HEK293 (cell line): ENCODE measurements around the gene JAM3.

ENCODE experiments used
- CTCF ChIA-PET: fragments of 350-600 bp; formaldehyde crosslinking; extraction: SDS; loops from one replicate; lab custom pipeline; 2021; ENCODE audit warnings: antibody characterized with exemption; lab: Yijun Ruan, JAX
- POLR2A ChIA-PET: fragments of 300-600 bp; formaldehyde crosslinking; extraction: SDS; loops from one replicate; lab custom pipeline; 2020; ENCODE audit warnings: antibody characterized with exemption, inconsistent platforms; lab: Yijun Ruan, JAX
- H3K27ac ChIP-seq: fragments of 200-500 bp; sonication (Bioruptor generic); 2 replicates; pipeline ENCODE4 v1.5.1; 2014; ENCODE audit warnings: low read depth, low read length, control low read depth, inconsistent platforms; ENCODE audit errors: extremely low read depth
- H3K36me3 ChIP-seq, 2 experiments: fragments of 200-500 bp in 1 of 2; sonication (Bioruptor generic) in 1 of 2; 1 replicate in 1 of 2; 2 replicates in 1 of 2; pipeline ENCODE4 v1.5.1; 2014 to 2017; ENCODE audit warnings: inconsistent platforms in 2 of 2, low read length in 2 of 2; ENCODE audit not compliant: control insufficient read depth in 2 of 2, insufficient read depth in 1 of 2
- H3K4me1 ChIP-seq: fragments of 200-500 bp; sonication (Bioruptor generic); 2 replicates; pipeline ENCODE4 v1.5.1; 2014; ENCODE audit warnings: mild to moderate bottlenecking, low read length, inconsistent platforms; ENCODE audit not compliant: control insufficient read depth, insufficient read depth
- H3K4me3 ChIP-seq: 2 replicates; pipeline ENCODE4 v1.5.1; 2011; ENCODE audit warnings: low read depth, mild to moderate bottlenecking, control low read depth, low read length, moderate library complexity
- H3K9me3 ChIP-seq: fragments of 200-500 bp; sonication (Bioruptor generic); 2 replicates; pipeline ENCODE4 v1.5.1; 2014; ENCODE audit warnings: low read depth, low read length, inconsistent platforms; ENCODE audit not compliant: control insufficient read depth, insufficient read depth
- FEZF1 ChIP-seq: fragments of 450-650 bp; formaldehyde crosslinking; IDR thresholded peaks from 2 replicates; pipeline ENCODE4 v1.5.1; 2016; ENCODE audit warnings: missing biosample characterization, missing genetic modification characterization
- HOXA7 ChIP-seq: sonication (generic); formaldehyde crosslinking; IDR thresholded peaks from 2 replicates; pipeline ENCODE4 v1.8.1; 2022; ENCODE audit warnings: missing genetic modification reagents, borderline replicate concordance
- KLF1 ChIP-seq: fragments of 450-650 bp; formaldehyde crosslinking; IDR thresholded peaks from 2 replicates; pipeline ENCODE4 v1.5.1; 2016; ENCODE audit warnings: missing biosample characterization, missing genetic modification characterization
- SCRT1 ChIP-seq: fragments of 450-650 bp; formaldehyde crosslinking; IDR thresholded peaks from 2 replicates; pipeline ENCODE4 v1.5.1; 2016; ENCODE audit warnings: missing biosample characterization, missing genetic modification characterization, borderline replicate concordance
- ZBTB8A ChIP-seq: fragments of 450-650 bp; formaldehyde crosslinking; IDR thresholded peaks from 2 replicates; pipeline ENCODE4 v1.5.1; 2016; ENCODE audit warnings: missing biosample characterization, missing genetic modification characterization
- ZNF132 ChIP-seq: fragments of 450-650 bp; formaldehyde crosslinking; IDR thresholded peaks from 2 replicates; pipeline ENCODE4 v1.5.1; 2017; ENCODE audit warnings: missing biosample characterization, missing genetic modification characterization, borderline replicate concordance
- ZNF157 ChIP-seq: fragments of 450-650 bp; formaldehyde crosslinking; IDR thresholded peaks from 2 replicates; pipeline ENCODE4 v1.5.1; 2016; ENCODE audit warnings: missing biosample characterization, missing genetic modification characterization
- ZNF16 ChIP-seq: fragments of 450-650 bp; formaldehyde crosslinking; IDR thresholded peaks from 2 replicates; pipeline ENCODE4 v1.5.1; 2016; ENCODE audit warnings: low read depth, missing biosample characterization, missing genetic modification characterization
- ZNF19 ChIP-seq: fragments of 450-650 bp; formaldehyde crosslinking; IDR thresholded peaks from 2 replicates; pipeline ENCODE4; 2016; ENCODE audit warnings: missing biosample characterization, missing genetic modification characterization, low read depth
- ZNF214 ChIP-seq: fragments of 450-650 bp; formaldehyde crosslinking; IDR thresholded peaks from 2 replicates; pipeline ENCODE4 v1.5.1; 2017; ENCODE audit warnings: missing biosample characterization, mild to moderate bottlenecking, missing genetic modification characterization, borderline replicate concordance
- ZNF24 ChIP-seq: fragments of 450-650 bp; formaldehyde crosslinking; IDR thresholded peaks from 2 replicates; pipeline ENCODE4 v1.5.1; 2016; ENCODE audit warnings: missing biosample characterization, missing genetic modification characterization
- ZNF366 ChIP-seq: fragments of 450-650 bp; formaldehyde crosslinking; conservative IDR thresholded peaks from 2 replicates; pipeline ENCODE4 v1.5.1; 2016; ENCODE audit warnings: missing biosample characterization, missing genetic modification characterization
- ZNF426 ChIP-seq: fragments of 450-650 bp; formaldehyde crosslinking; IDR thresholded peaks from 2 replicates; pipeline ENCODE4 v1.5.1; 2017; ENCODE audit warnings: missing biosample characterization, missing genetic modification characterization, mild to moderate bottlenecking, inconsistent platforms, moderate library complexity
- ZNF521 ChIP-seq: fragments of 450-650 bp; formaldehyde crosslinking; IDR thresholded peaks from 2 replicates; pipeline ENCODE4 v1.5.1; 2017; ENCODE audit warnings: missing biosample characterization, mild to moderate bottlenecking, missing genetic modification characterization
- ZNF529 ChIP-seq: fragments of 450-650 bp; formaldehyde crosslinking; IDR thresholded peaks from 2 replicates; pipeline ENCODE4 v1.5.1; 2017; ENCODE audit warnings: missing genetic modification characterization, missing biosample characterization; ENCODE audit not compliant: insufficient replicate concordance
- ZNF571 ChIP-seq: fragments of 450-650 bp; formaldehyde crosslinking; IDR thresholded peaks from 2 replicates; pipeline ENCODE4 v1.5.0; 2017; ENCODE audit warnings: missing biosample characterization, missing genetic modification characterization
- ZNF600 ChIP-seq: fragments of 450-650 bp; formaldehyde crosslinking; IDR thresholded peaks from 2 replicates; pipeline ENCODE4 v1.5.1; 2016; ENCODE audit warnings: missing biosample characterization, missing genetic modification characterization
- ZNF626 ChIP-seq: fragments of 450-650 bp; sonication (Bioruptor Pico); formaldehyde crosslinking; IDR thresholded peaks from 2 replicates; pipeline ENCODE4 v1.5.1; 2018; ENCODE audit warnings: missing biosample characterization, missing genetic modification characterization, inconsistent platforms
- ZNF660 ChIP-seq: fragments of 450-650 bp; IDR thresholded peaks from 2 replicates; pipeline ENCODE4 v1.5.1; 2018; ENCODE audit warnings: missing biosample characterization, mild to moderate bottlenecking, missing genetic modification characterization
- ZNF664 ChIP-seq: fragments of 450-650 bp; formaldehyde crosslinking; IDR thresholded peaks from 2 replicates; pipeline ENCODE4 v1.5.1; 2016; ENCODE audit warnings: missing biosample characterization, missing genetic modification characterization
- ZNF707 ChIP-seq: fragments of 450-650 bp; formaldehyde crosslinking; IDR thresholded peaks from 2 replicates; pipeline ENCODE4 v1.5.1; 2016; ENCODE audit warnings: missing biosample characterization, missing genetic modification characterization
- ZNF777 ChIP-seq: fragments of 450-650 bp; formaldehyde crosslinking; IDR thresholded peaks from 2 replicates; pipeline ENCODE4 v1.5.1; 2017; ENCODE audit warnings: missing biosample characterization, missing genetic modification characterization, borderline replicate concordance
- TF ChIP-seq, protein P1 (sequence below): fragments of 450-650 bp; formaldehyde crosslinking; IDR thresholded peaks from 2 replicates; pipeline ENCODE4 v1.5.1; 2017; ENCODE audit warnings: missing biosample characterization, missing genetic modification characterization
- TF ChIP-seq, protein P2 (sequence below): fragments of 450-650 bp; formaldehyde crosslinking; IDR thresholded peaks from 2 replicates; pipeline ENCODE4 v1.5.1; 2016; ENCODE audit warnings: missing biosample characterization, missing genetic modification characterization
- TF ChIP-seq, protein P3 (sequence below): fragments of 450-650 bp; formaldehyde crosslinking; IDR thresholded peaks from 2 replicates; pipeline ENCODE4 v1.5.1; 2016; ENCODE audit warnings: missing biosample characterization, missing genetic modification characterization
- TF ChIP-seq, protein P4 (sequence below): fragments of 450-650 bp; formaldehyde crosslinking; IDR thresholded peaks from 2 replicates; pipeline ENCODE4 v1.5.1; 2016; ENCODE audit warnings: missing biosample characterization, missing genetic modification characterization
- TF ChIP-seq, protein P5 (sequence below): fragments of 450-650 bp; formaldehyde crosslinking; IDR thresholded peaks from 2 replicates; pipeline ENCODE4 v1.5.1; 2017; ENCODE audit warnings: missing biosample characterization, missing genetic modification characterization

Gene JAM3

DNA sequence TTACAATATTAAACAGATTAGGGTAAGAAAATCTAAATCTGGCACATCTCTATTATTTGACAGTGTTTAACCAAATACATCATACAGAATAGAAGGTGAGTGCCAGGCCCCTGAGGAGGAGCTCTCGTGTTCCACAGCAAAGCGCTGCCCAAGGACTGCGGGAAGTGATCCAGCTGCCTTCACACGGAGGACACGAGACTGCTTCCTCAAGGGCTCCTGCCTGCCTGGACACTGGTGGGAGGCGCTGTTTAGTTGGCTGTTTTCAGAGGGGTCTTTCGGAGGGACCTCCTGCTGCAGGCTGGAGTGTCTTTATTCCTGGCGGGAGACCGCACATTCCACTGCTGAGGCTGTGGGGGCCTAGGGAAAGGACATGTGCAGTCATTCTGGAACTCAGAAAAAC is 83.8 kb downstream of the JAM3 start (continued):
- TF ChIP-seq, protein P1, sequence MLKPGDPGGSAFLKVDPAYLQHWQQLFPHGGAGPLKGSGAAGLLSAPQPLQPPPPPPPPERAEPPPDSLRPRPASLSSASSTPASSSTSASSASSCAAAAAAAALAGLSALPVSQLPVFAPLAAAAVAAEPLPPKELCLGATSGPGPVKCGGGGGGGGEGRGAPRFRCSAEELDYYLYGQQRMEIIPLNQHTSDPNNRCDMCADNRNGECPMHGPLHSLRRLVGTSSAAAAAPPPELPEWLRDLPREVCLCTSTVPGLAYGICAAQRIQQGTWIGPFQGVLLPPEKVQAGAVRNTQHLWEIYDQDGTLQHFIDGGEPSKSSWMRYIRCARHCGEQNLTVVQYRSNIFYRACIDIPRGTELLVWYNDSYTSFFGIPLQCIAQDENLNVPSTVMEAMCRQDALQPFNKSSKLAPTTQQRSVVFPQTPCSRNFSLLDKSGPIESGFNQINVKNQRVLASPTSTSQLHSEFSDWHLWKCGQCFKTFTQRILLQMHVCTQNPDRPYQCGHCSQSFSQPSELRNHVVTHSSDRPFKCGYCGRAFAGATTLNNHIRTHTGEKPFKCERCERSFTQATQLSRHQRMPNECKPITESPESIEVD = no peak
- TF ChIP-seq ZNF19 (tag by site-specific recombination) (no peak), ZNF529 (tag by site-specific recombination) (no peak)

DNA sequence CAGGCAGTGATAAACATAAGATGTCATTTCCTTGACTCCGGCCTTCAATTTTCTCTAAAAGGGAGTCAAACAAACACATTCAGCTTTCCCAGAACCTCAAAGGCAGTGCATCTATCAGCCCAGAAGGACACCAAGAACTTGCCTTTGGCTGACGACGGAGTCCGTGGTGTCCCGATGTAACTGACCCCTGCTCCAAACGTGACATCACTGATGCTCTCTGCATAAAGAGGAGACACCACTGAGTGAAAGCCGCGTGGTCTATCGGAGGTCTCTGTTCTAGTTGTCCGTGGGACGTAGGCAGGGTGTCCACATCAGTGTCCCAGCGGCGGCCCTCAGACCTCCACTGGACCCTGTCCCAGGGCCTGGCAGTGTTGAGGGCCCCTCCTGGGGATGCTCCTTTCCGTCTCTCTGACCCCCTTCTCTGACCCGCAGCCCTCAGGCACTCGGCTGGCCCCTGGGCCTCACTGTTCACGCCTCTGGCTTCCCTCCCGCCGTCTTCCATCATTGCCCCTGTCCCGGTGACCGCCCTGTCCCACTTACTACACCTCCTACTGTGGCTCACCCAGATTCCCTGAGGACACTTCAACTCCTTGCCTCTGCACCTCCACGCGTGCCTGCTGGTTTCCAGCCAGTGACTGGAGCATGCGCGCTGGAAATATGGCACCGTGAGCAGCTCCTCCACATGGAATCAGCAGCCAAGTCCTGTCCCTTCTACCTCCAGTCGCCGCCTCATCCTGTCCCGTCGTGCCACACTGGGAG is 84.5 kb downstream of the JAM3 start:
- no peaks in the 10 kb centered on the region for H3K4me1 ChIP-seq
- ChIA-PET CTCF (interaction anchor here (0.6 kb wide), 1 partner anchor 242 kb away, joined by 4 read pairs; no protein-coding TSS in a partner anchor), POLR2A (no interaction called here)
- H3K4me3 ChIP-seq = no peak overlapping the region
- no peaks in the 10 kb centered on the region for H3K9me3 ChIP-seq
- no peak overlapping the region for H3K27ac ChIP-seq
- peaks cover 0 to 97% of the 10 kb centered on the region in 2 experiments; a peak in 1 of 3 replicates for H3K36me3 ChIP-seq
- no peak for TF ChIP-seq ZNF426
- TF ChIP-seq SCRT1 (tag by site-specific recombination) = no peak
- no peak for TF ChIP-seq ZNF16 (tag by site-specific recombination)
- TF ChIP-seq, protein P2, sequence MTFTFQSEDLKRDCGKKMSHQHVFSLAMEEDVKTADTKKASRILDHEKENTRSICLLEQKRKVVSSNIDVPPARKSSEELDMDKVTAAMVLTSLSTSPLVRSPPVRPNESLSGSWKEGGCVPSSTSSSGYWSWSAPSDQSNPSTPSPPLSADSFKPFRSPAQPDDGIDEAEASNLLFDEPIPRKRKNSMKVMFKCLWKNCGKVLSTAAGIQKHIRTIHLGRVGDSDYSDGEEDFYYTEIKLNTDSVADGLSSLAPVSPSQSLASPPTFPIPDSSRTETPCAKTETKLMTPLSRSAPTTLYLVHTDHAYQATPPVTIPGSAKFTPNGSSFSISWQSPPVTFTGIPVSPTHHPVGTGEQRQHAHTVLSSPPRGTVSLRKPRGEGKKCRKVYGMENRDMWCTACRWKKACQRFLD (tag by site-specific recombination) = no peak
- TF ChIP-seq, protein P3, sequence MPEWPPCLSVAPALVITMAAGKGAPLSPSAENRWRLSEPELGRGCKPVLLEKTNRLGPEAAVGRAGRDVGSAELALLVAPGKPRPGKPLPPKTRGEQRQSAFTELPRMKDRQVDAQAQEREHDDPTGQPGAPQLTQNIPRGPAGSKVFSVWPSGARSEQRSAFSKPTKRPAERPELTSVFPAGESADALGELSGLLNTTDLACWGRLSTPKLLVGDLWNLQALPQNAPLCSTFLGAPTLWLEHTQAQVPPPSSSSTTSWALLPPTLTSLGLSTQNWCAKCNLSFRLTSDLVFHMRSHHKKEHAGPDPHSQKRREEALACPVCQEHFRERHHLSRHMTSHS (tag by site-specific recombination) = no peak
- no peak for TF ChIP-seq ZNF521 (tag by site-specific recombination)
- no peak for TF ChIP-seq ZNF571 (tag by site-specific recombination)
- no peak for TF ChIP-seq ZNF664 (tag by site-specific recombination)
- no peak for TF ChIP-seq ZBTB8A (tag by site-specific recombination)
- TF ChIP-seq ZNF777 (tag by site-specific recombination) = no peak
- no peak for TF ChIP-seq HOXA7 (CRISPR knock-in tag)
- TF ChIP-seq ZNF157 (tag by site-specific recombination) = no peak
- TF ChIP-seq FEZF1 (tag by site-specific recombination) = no peak
- TF ChIP-seq ZNF132 (tag by site-specific recombination) = no peak
- TF ChIP-seq ZNF626 = no peak
- TF ChIP-seq ZNF600 = no peak
- TF ChIP-seq ZNF660 (tag by site-specific recombination) = no peak
- TF ChIP-seq ZNF24 = no peak

DNA sequence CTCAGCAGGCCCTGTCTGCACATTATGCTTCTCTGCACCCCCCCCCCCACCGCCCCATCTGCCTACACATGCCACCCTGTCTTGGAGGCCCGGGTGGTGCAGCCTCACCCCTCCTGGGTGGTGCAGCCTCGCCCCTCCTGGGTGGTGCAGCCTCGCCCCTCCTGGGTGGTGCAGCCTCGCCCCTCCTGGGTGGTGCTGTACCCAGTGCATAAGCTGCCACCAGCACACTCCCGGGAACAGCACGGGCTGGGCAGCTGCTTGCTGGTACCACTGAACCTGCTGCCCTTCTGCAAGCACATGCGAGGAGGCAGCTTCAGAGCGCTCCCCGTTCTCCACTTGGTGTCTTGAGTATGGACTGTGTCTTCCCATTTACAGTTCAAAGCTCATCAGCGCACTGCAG is 85.6 kb downstream of the JAM3 start:
- no peaks in the 10 kb centered on the region for H3K4me1 ChIP-seq
- TF ChIP-seq ZNF366 (tag by site-specific recombination) (no peak), ZNF214 (tag by site-specific recombination) (no peak), ZNF707 (tag by site-specific recombination) (no peak), KLF1 (peak; percentile 83)
- TF ChIP-seq, protein P4, sequence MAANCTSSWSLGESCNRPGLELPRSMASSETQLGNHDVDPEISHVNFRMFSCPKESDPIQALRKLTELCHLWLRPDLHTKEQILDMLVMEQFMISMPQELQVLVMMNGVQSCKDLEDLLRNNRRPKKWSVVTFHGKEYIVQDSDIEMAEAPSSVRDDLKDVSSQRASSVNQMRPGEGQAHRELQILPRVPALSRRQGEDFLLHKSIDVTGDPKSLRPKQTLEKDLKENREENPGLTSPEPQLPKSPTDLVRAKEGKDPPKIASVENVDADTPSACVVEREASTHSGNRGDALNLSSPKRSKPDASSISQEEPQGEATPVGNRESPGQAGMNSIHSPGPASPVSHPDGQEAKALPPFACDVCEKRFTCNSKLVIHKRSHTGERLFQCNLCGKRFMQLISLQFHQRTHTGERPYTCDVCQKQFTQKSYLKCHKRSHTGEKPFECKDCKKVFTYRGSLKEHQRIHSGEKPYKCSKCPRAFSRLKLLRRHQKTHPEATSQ = no peak
- TF ChIP-seq, protein P5, sequence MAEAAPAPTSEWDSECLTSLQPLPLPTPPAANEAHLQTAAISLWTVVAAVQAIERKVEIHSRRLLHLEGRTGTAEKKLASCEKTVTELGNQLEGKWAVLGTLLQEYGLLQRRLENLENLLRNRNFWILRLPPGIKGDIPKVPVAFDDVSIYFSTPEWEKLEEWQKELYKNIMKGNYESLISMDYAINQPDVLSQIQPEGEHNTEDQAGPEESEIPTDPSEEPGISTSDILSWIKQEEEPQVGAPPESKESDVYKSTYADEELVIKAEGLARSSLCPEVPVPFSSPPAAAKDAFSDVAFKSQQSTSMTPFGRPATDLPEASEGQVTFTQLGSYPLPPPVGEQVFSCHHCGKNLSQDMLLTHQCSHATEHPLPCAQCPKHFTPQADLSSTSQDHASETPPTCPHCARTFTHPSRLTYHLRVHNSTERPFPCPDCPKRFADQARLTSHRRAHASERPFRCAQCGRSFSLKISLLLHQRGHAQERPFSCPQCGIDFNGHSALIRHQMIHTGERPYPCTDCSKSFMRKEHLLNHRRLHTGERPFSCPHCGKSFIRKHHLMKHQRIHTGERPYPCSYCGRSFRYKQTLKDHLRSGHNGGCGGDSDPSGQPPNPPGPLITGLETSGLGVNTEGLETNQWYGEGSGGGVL = no peak
- peaks cover 0 to 97% of the 10 kb centered on the region in 2 experiments; a peak in 1 of 3 replicates for H3K36me3 ChIP-seq
- H3K27ac ChIP-seq = no peak overlapping the region
- H3K9me3 ChIP-seq = no peaks in the 10 kb centered on the region
- ChIA-PET CTCF (interaction anchor here (0.7 kb wide), 1 partner anchor 8 kb away, joined by 3 read pairs; no protein-coding TSS in a partner anchor), POLR2A (interaction anchor here (0.7 kb wide), 1 partner anchor 62 kb away, joined by 4 read pairs; no protein-coding TSS in a partner anchor)
- no peak overlapping the region for H3K4me3 ChIP-seq
